Measurements from ENCODE around the gene TRMO.
A peak's percentile ranks its signal among the peaks of the same experiment; 100 is the strongest.

Gene TRMO

DNA sequence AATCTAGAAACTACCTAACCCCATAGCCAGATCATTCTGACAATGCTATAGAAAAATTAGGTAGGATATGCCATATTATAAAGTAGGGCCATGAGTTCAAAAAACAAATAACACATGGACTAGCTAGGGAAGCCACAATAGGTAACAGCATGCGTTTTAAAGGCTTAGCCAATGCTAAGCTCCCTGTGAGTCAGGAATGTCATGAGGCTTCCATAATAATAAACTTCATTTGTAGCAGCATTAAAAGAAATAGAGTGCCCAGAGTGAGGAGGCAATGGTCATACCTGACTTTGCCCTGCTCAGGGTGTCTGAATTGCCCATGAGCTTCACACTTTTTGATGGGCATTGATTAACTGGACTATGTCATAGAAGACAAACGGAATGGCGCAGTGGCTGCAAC lies 53.4 kb downstream of the TRMO start:
- H3K4me3 ChIP-seq (ENCODE audit: low read depth, low read length): no peak overlapping the region

GRCh38 chr9:97866848-97867247 lies 55.5 kb downstream of the TRMO start:
- H3K4me3 ChIP-seq (ENCODE audit: low read depth, low read length): no peak overlapping the region
- DNase-seq (ENCODE audit: low read depth): no peak
- TF ChIP-seq, protein P1, sequence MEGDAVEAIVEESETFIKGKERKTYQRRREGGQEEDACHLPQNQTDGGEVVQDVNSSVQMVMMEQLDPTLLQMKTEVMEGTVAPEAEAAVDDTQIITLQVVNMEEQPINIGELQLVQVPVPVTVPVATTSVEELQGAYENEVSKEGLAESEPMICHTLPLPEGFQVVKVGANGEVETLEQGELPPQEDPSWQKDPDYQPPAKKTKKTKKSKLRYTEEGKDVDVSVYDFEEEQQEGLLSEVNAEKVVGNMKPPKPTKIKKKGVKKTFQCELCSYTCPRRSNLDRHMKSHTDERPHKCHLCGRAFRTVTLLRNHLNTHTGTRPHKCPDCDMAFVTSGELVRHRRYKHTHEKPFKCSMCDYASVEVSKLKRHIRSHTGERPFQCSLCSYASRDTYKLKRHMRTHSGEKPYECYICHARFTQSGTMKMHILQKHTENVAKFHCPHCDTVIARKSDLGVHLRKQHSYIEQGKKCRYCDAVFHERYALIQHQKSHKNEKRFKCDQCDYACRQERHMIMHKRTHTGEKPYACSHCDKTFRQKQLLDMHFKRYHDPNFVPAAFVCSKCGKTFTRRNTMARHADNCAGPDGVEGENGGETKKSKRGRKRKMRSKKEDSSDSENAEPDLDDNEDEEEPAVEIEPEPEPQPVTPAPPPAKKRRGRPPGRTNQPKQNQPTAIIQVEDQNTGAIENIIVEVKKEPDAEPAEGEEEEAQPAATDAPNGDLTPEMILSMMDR (IDR thresholded peaks at IDR 0.05; ENCODE audit: low read depth, low read length, missing control alignments): no peak

More for the DNA sequence above, 53.4 kb downstream of the TRMO start:
- TF ChIP-seq, protein P1 (IDR thresholded peaks at IDR 0.05; ENCODE audit: low read depth, low read length, missing control alignments): no peak
- DNase-seq (ENCODE audit: low read depth): no peak

- H3K4me3 ChIP-seq (ENCODE audit: low read depth, low read length): no peak overlapping the region
- TF ChIP-seq, protein P1 (IDR thresholded peaks at IDR 0.05; ENCODE audit: low read depth, low read length, missing control alignments): no peak
- no peak for DNase-seq (ENCODE audit: low read depth)
These were observed 56.0 kb downstream of the TRMO start for GRCh38 chr9:97866300-97866699.

- TF ChIP-seq, protein P1 (IDR thresholded peaks at IDR 0.05; ENCODE audit: low read depth, low read length, missing control alignments): no peak
- DNase-seq (ENCODE audit: low read depth): peak; percentile 8
- H3K4me3 ChIP-seq (ENCODE audit: low read depth, low read length): no peak overlapping the region
These were observed 57.9 kb downstream of the TRMO start for GRCh38 chr9:97864396-97864795.

DNA sequence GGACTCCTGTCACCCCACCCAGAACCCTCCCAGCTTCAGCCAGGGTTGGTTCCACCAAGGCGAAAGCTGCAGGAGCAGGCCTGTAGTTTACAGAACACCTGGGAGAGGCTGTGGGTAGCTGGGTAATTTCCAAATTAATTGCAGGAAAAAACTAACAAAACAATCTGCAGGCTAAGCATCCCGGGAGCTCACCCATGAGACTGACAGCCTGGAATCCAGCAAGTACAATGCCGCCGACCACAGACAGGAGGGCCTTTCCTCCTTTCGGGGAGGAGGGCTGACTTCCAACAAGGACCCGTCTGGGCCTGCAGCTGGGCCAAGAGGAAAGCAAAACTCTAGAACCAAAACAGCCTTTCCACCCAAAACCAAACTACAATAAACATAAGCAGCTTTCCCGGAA lies 59.0 kb downstream of the TRMO start:
- TF ChIP-seq, protein P1 (IDR thresholded peaks at IDR 0.05; ENCODE audit: low read depth, low read length, missing control alignments): no peak

DNA sequence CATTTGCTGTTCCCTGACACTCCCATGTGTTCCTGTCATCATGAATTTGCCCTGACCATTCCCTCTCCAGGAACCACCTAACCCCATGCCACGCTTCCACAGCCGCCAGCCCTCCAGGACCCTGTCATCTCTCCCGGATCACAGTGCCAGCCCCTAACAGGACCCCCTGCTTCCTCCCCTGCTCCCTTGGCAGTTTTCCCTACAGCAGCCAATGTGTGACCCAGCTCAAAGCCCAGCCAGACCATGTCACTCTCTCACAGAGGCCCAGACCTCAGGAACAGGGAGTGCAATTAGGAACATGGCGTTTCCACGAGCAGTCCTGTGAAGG lies 61.2 kb downstream of the TRMO start:
- TF ChIP-seq, protein P1 (IDR thresholded peaks at IDR 0.05; ENCODE audit: low read depth, low read length, missing control alignments): no peak
- no peak overlapping the region for H3K4me3 ChIP-seq (ENCODE audit: low read depth, low read length)
- DNase-seq (ENCODE audit: low read depth): no peak

More for the DNA sequence above, 59.0 kb downstream of the TRMO start:
- DNase-seq (ENCODE audit: low read depth): no peak
- no peak overlapping the region for H3K4me3 ChIP-seq (ENCODE audit: low read depth, low read length)

GRCh38 chr9:97860451-97861147 lies 61.7 kb downstream of the TRMO start:
- TF ChIP-seq, protein P1 (IDR thresholded peaks at IDR 0.05; ENCODE audit: low read depth, low read length, missing control alignments): no peak
- DNase-seq (ENCODE audit: low read depth): no peak
- H3K4me3 ChIP-seq (ENCODE audit: low read depth, low read length): no peak overlapping the region

All from GM12864 (cell line).